Psoas muscle (tissue), 8 donors: ENCODE results near the gene STK26. TPM values are rescaled to one million over a fixed set of nuclear protein-coding genes. Genes with fewer than 3 reads are reported as not detected.
"Not testable (repeated sequence)": the region's sequence is repeated elsewhere in the genome, so short reads cannot be mapped to it uniquely, and the experiment has no call there.

Experiments
- ATAC-seq, 4 donors: fragments of 200-7000 bp; cut with Tn5 transposase; one replicate each; pipeline ENCODE4 v1.9.1; 2020; ENCODE audit warnings: moderate library complexity in 3 of 4, mild to moderate bottlenecking in 2 of 4
- DNase-seq, 2 donors: peaks; one replicate each; pipeline ENCODE4 v3.0.0-alpha.2; 2020
- H3K27ac ChIP-seq: fragments of 200-600 bp; one replicate; pipeline ENCODE4 v1.8.0; 2022
- H3K27me3 ChIP-seq, 3 donors: fragments of 200-600 bp in 1 of 3; one replicate each; pipeline versions ENCODE4 v1.6.1 to v1.8.0; 2013 to 2022; ENCODE audit warnings: low read length in 2 of 3, mild to moderate bottlenecking in 2 of 3, moderate library complexity in 1 of 3; ENCODE audit not compliant: insufficient read depth in 3 of 3
- H3K36me3 ChIP-seq, 2 donors: fragments of 200-600 bp in 1 of 2; one replicate each; pipeline versions ENCODE4 v1.6.1 to v1.8.0; 2013 to 2022; ENCODE audit warnings: low read depth in 1 of 2, mild to moderate bottlenecking in 1 of 2, moderate library complexity in 1 of 2; ENCODE audit not compliant: insufficient read depth in 1 of 2
- H3K4me1 ChIP-seq: fragments of 200-600 bp; one replicate; pipeline ENCODE4 v1.8.0; 2022
- H3K4me3 ChIP-seq: fragments of 200-600 bp; one replicate; pipeline ENCODE4 v1.8.0; 2022; ENCODE audit warnings: mild to moderate bottlenecking
- H3K9me3 ChIP-seq: fragments of 200-600 bp; one replicate; pipeline ENCODE4 v1.8.0; 2022
- CTCF ChIP-seq: fragments of 200-600 bp; IDR thresholded peaks from one replicate; pipeline ENCODE4 v1.8.0; 2022; ENCODE audit warnings: antibody characterized with exemption
- WGBS, 3 donors: extraction: QIAGEN DNeasy Blood & Tissue Kit; methylation state at CpG; one replicate each; pipeline versions ENCODE4 v1.1.6 to v1.1.7; 2013; 5-methylcytosine and 5-hydroxymethylcytosine counted together
- intact Hi-C, 2 donors: fragments of 100-400 bp; cut with DNase I; formaldehyde crosslinking; loops; one replicate each; pipeline versions ENCODE4 v1.11.0 to v1.14.2; 2022
- polyA plus RNA-seq, 3 donors: library from polyadenylated mRNA; stranded (reverse); fragments of 200-250 nt; gene quantifications; one replicate each; pipeline ENCODE4 v1.2.3, GENCODE V29; 2013
- total RNA-seq, 4 donors: library from RNA; stranded (reverse); fragmentation: NEBNext Ultra II Directional in 2 of 4; extraction: Animal tissue kit (Norgen Biotek cat#: 25700) in 2 of 4; gene quantifications; one replicate each; pipeline versions ENCODE4 v1.2.1 to v1.2.4, GENCODE V29; 2021 to 2023
- donor health status: healthy with polysubstance abuse.
- donor health status: DM: no; HTN: no; CAD: no; lungs with moderate emphysema.
- donor health status: Bipolar disorder and iron deficiency.
- donor health status: healthy.
- donor health status: DM: yes; HTN: yes; CAD: no.
- donor health status: DM: no; HTN: no; CAD: no.
- donor health status: DM: no; HTN: no; CAD: no.
- donor health status: DM: yes; HTN: yes; CAD: no.

STK26 gene
- total and polyA plus RNA-seq, 7 donors, result 0.25 to 0.79 (median 0.44) TPM

GRCh38 chrX:132009350-132009749 is 13.8 kb upstream of the STK26 start:
- TF ChIP-seq CTCF, result no peak
- H3K4me3 ChIP-seq, result no peak overlapping the region
- intact Hi-C loops, result no loop called here
- no peak for DNase-seq
- WGBS, 3 donors, result 74 to 99% (median 96%) methylated on average over 3 of the region's 3 CpGs
- H3K9me3 ChIP-seq, result no peaks in the 10 kb centered on the region
- H3K27ac ChIP-seq, result no peak overlapping the region
- H3K27me3 ChIP-seq, result peaks cover 0 to 25% (median 0%) of the 10 kb centered on the region in 3 donors
- ATAC-seq, result no peak
- no peaks in the 10 kb centered on the region for H3K4me1 ChIP-seq
- no peaks in the 10 kb centered on the region for H3K36me3 ChIP-seq

- H3K9me3 ChIP-seq, H3K4me3 ChIP-seq, DNase-seq, ATAC-seq, H3K27ac ChIP-seq, H3K4me1 ChIP-seq, intact Hi-C loops, H3K36me3 ChIP-seq: not testable (repeated sequence)
- 78 to 98% (median 79%) methylated on average over 2 of the region's 2 CpGs for WGBS, 3 donors
- H3K27me3 ChIP-seq, result peaks cover 0 to 25% (median 0%) of the 10 kb centered on the region in 3 donors
Observed at GRCh38 chrX:132010213-132010612, 12.9 kb upstream of the STK26 start.

GRCh38 chrX:132015875-132016274 is 7.2 kb upstream of the STK26 start:
- Histone ChIP-seq H3K27me3 (no peaks in the 10 kb centered on the region), H3K36me3 (no peaks in the 10 kb centered on the region), H3K4me3 (no peak overlapping the region), H3K27ac (no peak overlapping the region), H3K4me1 (no peaks in the 10 kb centered on the region), H3K9me3 (no peaks in the 10 kb centered on the region)
- WGBS, 3 donors, result 58 to 69% (median 63%) methylated on average over 4 of the region's 4 CpGs
- intact Hi-C loops, result no loop called here
- TF ChIP-seq CTCF, result no peak
- ATAC-seq (no peak), DNase-seq (no peak)

GRCh38 chrX:132016628-132017430 is 6.3 kb upstream of the STK26 start:
- H3K27me3 ChIP-seq, result peaks cover 0 to 6% (median 0%) of the 10 kb centered on the region in 3 donors
- H3K27ac ChIP-seq, result no peak overlapping the region
- no peak for TF ChIP-seq CTCF
- H3K4me3 ChIP-seq, result no peak overlapping the region
- no peaks in the 10 kb centered on the region for H3K4me1 ChIP-seq
- intact Hi-C loops, result no loop called here
- no peaks in the 10 kb centered on the region for H3K9me3 ChIP-seq
- ATAC-seq (no peak), DNase-seq (no peak)
- WGBS, 3 donors, result 68 to 84% (median 76%) methylated on average over 2 of the region's 2 CpGs
- H3K36me3 ChIP-seq, result no peaks in the 10 kb centered on the region

GRCh38 chrX:132017431-132018185 is 5.5 kb upstream of the STK26 start:
- H3K27me3 ChIP-seq, result peaks cover 0 to 9% (median 0%) of the 10 kb centered on the region in 3 donors
- TF ChIP-seq CTCF, result no peak
- 85 to 100% (median 97%) methylated on average over 1 of the region's 1 CpG for WGBS, 3 donors
- no peaks in the 10 kb centered on the region for H3K4me1 ChIP-seq
- no peak overlapping the region for H3K4me3 ChIP-seq
- no peak for ATAC-seq
- intact Hi-C loops, result no loop called here
- DNase-seq, result no peak
- no peak overlapping the region for H3K27ac ChIP-seq
- H3K9me3 ChIP-seq, result no peaks in the 10 kb centered on the region
- no peaks in the 10 kb centered on the region for H3K36me3 ChIP-seq
